ENCODE data around the gene BCAT1. TPM values are rescaled to one million over a fixed set of nuclear protein-coding genes. Genes with fewer than 3 reads are reported as not detected.
"Not testable (repeated sequence)": the region's sequence is repeated elsewhere in the genome, so short reads cannot be mapped to it uniquely, and the experiment has no call there.

The BCAT1 gene
- total RNA-seq, 1 donor from 2014 or later, result 40.8 TPM

GRCh38 chr12:24860546-24860945, 88.4 kb downstream of the BCAT1 start:
- no peak for DNase-seq (ENCODE audit: low spot score)

- DNase-seq (ENCODE audit: low spot score), result no peak
These were observed 92.4 kb downstream of the BCAT1 start for GRCh38 chr12:24856541-24856940.

- DNase-seq (ENCODE audit: low spot score), result no peak
These were observed 94.0 kb downstream of the BCAT1 start for GRCh38 chr12:24854908-24855307.

- DNase-seq (ENCODE audit: low spot score), result no peak
These were observed 94.9 kb downstream of the BCAT1 start for GRCh38 chr12:24854017-24854416.

GRCh38 chr12:24853588-24853987, 95.3 kb downstream of the BCAT1 start:
- DNase-seq (ENCODE audit: low spot score), result no peak

GRCh38 chr12:24853094-24853493, 95.8 kb downstream of the BCAT1 start:
- DNase-seq (ENCODE audit: low spot score), result no peak

GRCh38 chr12:24852420-24852819, 96.5 kb downstream of the BCAT1 start:
- no peak for DNase-seq (ENCODE audit: low spot score)

- not testable (repeated sequence) for DNase-seq (ENCODE audit: low spot score)
These were observed 97.0 kb downstream of the BCAT1 start for GRCh38 chr12:24851883-24852282.

GRCh38 chr12:24851341-24851740, 97.6 kb downstream of the BCAT1 start:
- no peak for DNase-seq (ENCODE audit: low spot score)

- no peak for DNase-seq (ENCODE audit: low spot score)
These were observed 98.4 kb downstream of the BCAT1 start for GRCh38 chr12:24850496-24850895.

- DNase-seq (ENCODE audit: low spot score), result no peak
These were observed 99.9 kb downstream of the BCAT1 start for GRCh38 chr12:24848941-24849477.

GRCh38 chr12:24846689-24847088, 102.2 kb downstream of the BCAT1 start:
- no peak for DNase-seq (ENCODE audit: low spot score)

- no peak for DNase-seq (ENCODE audit: low spot score)
These were observed 103.3 kb downstream of the BCAT1 start for GRCh38 chr12:24845615-24846014.

- no peak for DNase-seq (ENCODE audit: low spot score)
These were observed 108.7 kb downstream of the BCAT1 start for GRCh38 chr12:24840046-24840800.

GRCh38 chr12:24839268-24839791, 109.6 kb downstream of the BCAT1 start:
- no peak for DNase-seq (ENCODE audit: low spot score)

GRCh38 chr12:24838531-24838950, 110.4 kb downstream of the BCAT1 start:
- no peak for DNase-seq (ENCODE audit: low spot score)

GRCh38 chr12:24835377-24835776, 113.5 kb downstream of the BCAT1 start:
- DNase-seq (ENCODE audit: low spot score), result no peak

- DNase-seq (ENCODE audit: low spot score), result no peak
These were observed 115.4 kb downstream of the BCAT1 start for GRCh38 chr12:24833513-24833912.

- DNase-seq (ENCODE audit: low spot score), result no peak
These were observed 124.9 kb downstream of the BCAT1 start for GRCh38 chr12:24823808-24824515.

- DNase-seq (ENCODE audit: low spot score), result no peak
These were observed 126.6 kb downstream of the BCAT1 start for GRCh38 chr12:24822121-24822899.

GRCh38 chr12:24821691-24822090, 127.2 kb downstream of the BCAT1 start:
- DNase-seq (ENCODE audit: low spot score), result no peak
